IMR-90 (cell line): ENCODE results near the gene UPK1B.

Source experiments
- CEBPB ChIP-seq: IDR thresholded peaks from 2 replicates; pipeline ENCODE4 v1.6.1; 2012; ENCODE audit warnings: low read depth, low read length, improper control_type of control experiment
- CHD1 ChIP-seq: IDR thresholded peaks from 2 replicates; pipeline ENCODE4 v1.6.1; 2012; ENCODE audit warnings: low read depth, low read length, improper control_type of control experiment
- CTCF ChIP-seq: conservative IDR thresholded peaks from 2 replicates; pipeline ENCODE4 v1.5.1; 2012; ENCODE audit warnings: mild to moderate bottlenecking, low read depth, low read length, improper control_type of control experiment
- ELK1 ChIP-seq: fragments of 150-350 bp; IDR thresholded peaks from 2 replicates; pipeline ENCODE4 v1.6.1; 2016; ENCODE audit warnings: low read depth, mild to moderate bottlenecking, low read length, moderate library complexity, borderline replicate concordance
- MXI1 ChIP-seq: IDR thresholded peaks from 2 replicates; pipeline ENCODE4 v1.6.1; 2012; ENCODE audit warnings: low read depth, mild to moderate bottlenecking, low read length, moderate library complexity, borderline replicate concordance
- POLR2A ChIP-seq: IDR thresholded peaks from 2 replicates; pipeline ENCODE4 v1.6.1; 2012; ENCODE audit warnings: mild to moderate bottlenecking, low read depth, low read length
- RAD21 ChIP-seq: IDR thresholded peaks from 2 replicates; pipeline ENCODE4 v1.6.1; 2012; ENCODE audit warnings: low read length, improper control_type of control experiment
- RCOR1 ChIP-seq: IDR thresholded peaks from 2 replicates; pipeline ENCODE4 v1.6.1; 2012; ENCODE audit warnings: mild to moderate bottlenecking, low read length, improper control_type of control experiment; ENCODE audit not compliant: insufficient replicate concordance
- RFX5 ChIP-seq: IDR thresholded peaks from 2 replicates; pipeline ENCODE4 v1.8.0; 2012; ENCODE audit warnings: low read depth, mild to moderate bottlenecking, low read length, moderate library complexity
- SMC3 ChIP-seq: fragments of 150-350 bp; IDR thresholded peaks from 2 replicates; pipeline ENCODE4 v1.6.1; 2016; ENCODE audit warnings: low read depth, mild to moderate bottlenecking, antibody characterized with exemption, low read length, moderate library complexity

- no peak for TF ChIP-seq POLR2A
- TF ChIP-seq CTCF = no peak
- TF ChIP-seq MXI1 = no peak
- TF ChIP-seq RAD21 = no peak
- TF ChIP-seq ELK1 = no peak
- TF ChIP-seq RCOR1 = no peak
- TF ChIP-seq RFX5 = no peak
- no peak for TF ChIP-seq CHD1
- no peak for TF ChIP-seq SMC3
- TF ChIP-seq CEBPB = no peak
These were observed 25.9 kb upstream of the UPK1B start for GRCh38 chr3:119147494-119147893.
